ENCODE results near the gene RXFP4. TPM values are rescaled to one million over a fixed set of nuclear protein-coding genes. Genes with fewer than 3 reads are reported as not detected.
A peak's percentile ranks its signal among the peaks of the same experiment; 100 is the strongest.

The RXFP4 gene
- total RNA-seq, 4 donors from 2014 or later: not detected

GRCh38 chr1:155951753-155952504 lies 10.5 kb downstream of the RXFP4 start:
- intact Hi-C loops (cut with DNase I): no loop called here
- Histone ChIP-seq H3K27ac (replicated peaks in 1 of 4) (peak overlapping the region in 1 of 4 donors; percentile 0), H3K27me3 (no peaks in the 10 kb centered on the region), H3K36me3 (peaks cover 97 to 100% (median 99%) of the 10 kb centered on the region in 4 donors), H3K9me3 (no peaks in the 10 kb centered on the region), H3K4me1 (no peaks in the 10 kb centered on the region), H3K4me3 (no peak overlapping the region)
- DNase-seq (ENCODE audit: extremely low spot score): no peak
- TF ChIP-seq POLR2A (IDR thresholded peaks at IDR 0.05; ENCODE audit: low read depth) (no peak), POLR2AphosphoS5 (IDR thresholded peaks at IDR 0.05) (no peak), CTCF (IDR thresholded peaks at IDR 0.05) (no peak), EP300 (IDR thresholded peaks at IDR 0.05) (no peak)
- 77% methylated on average over 3 of the region's 6 CpGs for WGBS

GRCh38 chr1:155952505-155952890 lies 11.1 kb downstream of the RXFP4 start:
- H3K9me3 ChIP-seq: no peaks in the 10 kb centered on the region
- no peaks in the 10 kb centered on the region for H3K27me3 ChIP-seq
- intact Hi-C loops (cut with DNase I): no loop called here
- DNase-seq (ENCODE audit: extremely low spot score): no peak
- no peaks in the 10 kb centered on the region for H3K4me1 ChIP-seq
- no peak overlapping the region for H3K27ac ChIP-seq (replicated peaks in 1 of 4)
- TF ChIP-seq POLR2AphosphoS5 (IDR thresholded peaks at IDR 0.05): no peak
- TF ChIP-seq EP300 (IDR thresholded peaks at IDR 0.05): no peak
- no peak for TF ChIP-seq CTCF (IDR thresholded peaks at IDR 0.05)
- TF ChIP-seq POLR2A (IDR thresholded peaks at IDR 0.05; ENCODE audit: low read depth): no peak
- no peak overlapping the region for H3K4me3 ChIP-seq
- WGBS: 95% methylated on average over 7 of the region's 13 CpGs
- peaks cover 98 to 100% (median 99%) of the 10 kb centered on the region in 4 donors for H3K36me3 ChIP-seq

- H3K4me3 ChIP-seq: no peak overlapping the region
- intact Hi-C loops (cut with DNase I): no loop called here
- WGBS: 97% methylated on average over 3 of the region's 3 CpGs
- no peak for DNase-seq (ENCODE audit: extremely low spot score)
- no peaks in the 10 kb centered on the region for H3K27me3 ChIP-seq
- no peaks in the 10 kb centered on the region for H3K9me3 ChIP-seq
- H3K4me1 ChIP-seq: no peaks in the 10 kb centered on the region
- no peak for TF ChIP-seq POLR2A (IDR thresholded peaks at IDR 0.05; ENCODE audit: low read depth)
- no peak for TF ChIP-seq EP300 (IDR thresholded peaks at IDR 0.05)
- no peak for TF ChIP-seq POLR2AphosphoS5 (IDR thresholded peaks at IDR 0.05)
- no peak for TF ChIP-seq CTCF (IDR thresholded peaks at IDR 0.05)
- H3K36me3 ChIP-seq: peaks cover 93 to 100% (median 99%) of the 10 kb centered on the region in 4 donors
- no peak overlapping the region for H3K27ac ChIP-seq (replicated peaks in 1 of 4)
Measured at GRCh38 chr1:155954645-155955044, 13.2 kb downstream of the RXFP4 start.

- DNase-seq (ENCODE audit: extremely low spot score): no peak
- H3K4me3 ChIP-seq: no peak overlapping the region
- H3K27ac ChIP-seq (replicated peaks in 1 of 4): no peak overlapping the region
- intact Hi-C loops (cut with DNase I): no loop called here
- H3K4me1 ChIP-seq: peaks cover 25 to 26% (median 26%) of the 10 kb centered on the region in 4 donors
- no peaks in the 10 kb centered on the region for H3K9me3 ChIP-seq
- peaks cover 82 to 100% (median 98%) of the 10 kb centered on the region in 4 donors for H3K36me3 ChIP-seq
- no peak for TF ChIP-seq POLR2A (IDR thresholded peaks at IDR 0.05; ENCODE audit: low read depth)
- H3K27me3 ChIP-seq: no peaks in the 10 kb centered on the region
- 96% methylated on average over 6 of the region's 12 CpGs for WGBS
Measured at GRCh38 chr1:155957411-155957915, 16.0 kb downstream of the RXFP4 start.

GRCh38 chr1:155960081-155960745 lies 18.8 kb downstream of the RXFP4 start:
- Histone ChIP-seq H3K36me3 (peaks cover 70 to 100% (median 96%) of the 10 kb centered on the region in 4 donors), H3K4me1 (peaks cover 33 to 43% (median 37%) of the 10 kb centered on the region in 4 donors), H3K27me3 (no peaks in the 10 kb centered on the region), H3K4me3 (no peak overlapping the region), H3K27ac (replicated peaks in 1 of 4) (peak overlapping the region; percentile 69 to 84 (median 78)), H3K9me3 (no peaks in the 10 kb centered on the region)
- 45% methylated on average over 3 of the region's 3 CpGs for WGBS
- DNase-seq (ENCODE audit: extremely low spot score): no peak
- intact Hi-C loops (cut with DNase I): loop anchor here (2.0 kb wide), 1 partner anchor 23 kb away; no protein-coding TSS in a partner anchor
- no peak for TF ChIP-seq CTCF (IDR thresholded peaks at IDR 0.05)
- TF ChIP-seq POLR2AphosphoS5 (IDR thresholded peaks at IDR 0.05): no peak
- TF ChIP-seq EP300 (IDR thresholded peaks at IDR 0.05): no peak
- no peak for TF ChIP-seq POLR2A (IDR thresholded peaks at IDR 0.05; ENCODE audit: low read depth)
